ENCODE data around the gene ZNF521.

The ZNF521 gene

DNA sequence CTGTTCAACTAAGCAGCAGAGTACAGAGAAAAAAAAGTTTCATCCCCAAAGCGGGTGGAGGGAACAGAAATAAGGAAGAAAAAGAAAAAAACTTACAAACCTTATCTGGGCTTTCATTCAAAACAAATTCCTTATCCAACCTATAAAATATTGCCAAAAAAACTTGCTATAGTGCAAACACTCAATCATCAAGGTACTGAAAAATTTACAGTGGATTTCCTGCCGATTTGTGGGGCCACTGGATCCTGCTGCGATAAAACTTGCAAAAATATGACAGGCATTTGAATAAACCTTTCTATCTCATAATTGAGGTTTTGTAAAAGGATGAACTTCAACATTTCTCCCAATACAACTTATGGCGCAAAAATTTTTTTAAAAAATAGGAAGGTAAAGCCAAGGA lies 77.0 kb downstream of the ZNF521 start:
- TF ChIP-seq SIN3A (IDR thresholded peaks at IDR 0.05; ENCODE audit: borderline replicate concordance, insufficient read depth, low read length) (no peak), POLR2AphosphoS5 (IDR thresholded peaks at IDR 0.05; ENCODE audit: low read depth, low read length) (no peak), REST (IDR thresholded peaks at IDR 0.05; ENCODE audit: insufficient read depth in 1 of 2, low read depth in 2 of 2, low read length in 2 of 2) (no peak), TAF1 (IDR thresholded peaks at IDR 0.05; ENCODE audit: borderline replicate concordance, insufficient read depth, low read length) (no peak), FOXP2 (optimal IDR thresholded peaks at IDR 0.05; ENCODE audit: borderline replicate concordance, extremely low read depth, extremely low read length, insufficient read depth) (no peak)

DNA sequence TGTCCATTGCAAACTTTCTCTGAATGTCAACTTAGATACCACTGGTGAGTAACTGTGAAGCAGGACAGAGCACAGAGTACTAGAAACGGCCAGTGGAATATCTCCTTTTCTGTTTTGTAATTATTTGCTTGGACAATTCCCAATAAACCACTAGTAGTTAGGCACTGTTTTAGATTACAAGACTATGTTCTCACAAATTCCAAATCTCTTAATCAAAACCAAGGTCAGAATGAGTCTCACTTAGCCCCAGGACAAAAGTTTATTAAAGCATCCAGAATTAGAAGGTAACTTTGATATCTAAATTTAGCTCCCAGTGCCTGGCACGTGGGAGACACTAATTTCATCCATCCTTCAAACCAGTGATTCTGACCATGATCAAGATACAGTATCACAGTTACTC lies 89.0 kb downstream of the ZNF521 start:
- TF ChIP-seq SIN3A (IDR thresholded peaks at IDR 0.05; ENCODE audit: borderline replicate concordance, insufficient read depth, low read length) (no peak), TAF1 (IDR thresholded peaks at IDR 0.05; ENCODE audit: borderline replicate concordance, insufficient read depth, low read length) (no peak), FOXP2 (optimal IDR thresholded peaks at IDR 0.05; ENCODE audit: borderline replicate concordance, extremely low read depth, extremely low read length, insufficient read depth) (no peak), POLR2AphosphoS5 (IDR thresholded peaks at IDR 0.05; ENCODE audit: low read depth, low read length) (no peak), REST (IDR thresholded peaks at IDR 0.05; ENCODE audit: insufficient read depth in 1 of 2, low read depth in 2 of 2, low read length in 2 of 2) (no peak)

DNA sequence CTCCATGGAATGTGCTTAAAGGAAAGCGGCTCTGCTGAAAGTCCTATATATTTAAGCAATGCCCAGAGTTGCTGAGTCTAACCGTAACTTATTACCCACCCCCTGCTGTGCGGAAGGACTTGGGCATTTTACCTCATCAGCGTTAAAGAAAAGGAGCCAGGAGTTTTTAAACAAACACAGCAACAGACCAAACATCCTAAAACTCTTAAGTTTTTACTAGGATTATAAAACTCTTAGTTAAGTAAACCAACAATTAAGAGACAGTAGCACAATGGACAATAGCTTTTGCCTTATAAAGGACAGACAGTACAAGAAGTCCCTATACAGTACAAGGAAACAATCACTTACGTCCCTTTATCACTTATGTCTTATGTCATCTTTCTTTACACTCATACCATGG lies 90.2 kb downstream of the ZNF521 start:
- no peak for TF ChIP-seq SIN3A (IDR thresholded peaks at IDR 0.05; ENCODE audit: borderline replicate concordance, insufficient read depth, low read length)
- TF ChIP-seq REST (IDR thresholded peaks at IDR 0.05; ENCODE audit: insufficient read depth in 1 of 2, low read depth in 2 of 2, low read length in 2 of 2), result no peak
- no peak for TF ChIP-seq FOXP2 (optimal IDR thresholded peaks at IDR 0.05; ENCODE audit: borderline replicate concordance, extremely low read depth, extremely low read length, insufficient read depth)
- no peak for TF ChIP-seq POLR2AphosphoS5 (IDR thresholded peaks at IDR 0.05; ENCODE audit: low read depth, low read length)
- no peak for TF ChIP-seq TAF1 (IDR thresholded peaks at IDR 0.05; ENCODE audit: borderline replicate concordance, insufficient read depth, low read length)

GRCh38 chr18:25256439-25256838 lies 95.5 kb downstream of the ZNF521 start:
- no peak for TF ChIP-seq POLR2AphosphoS5 (IDR thresholded peaks at IDR 0.05; ENCODE audit: low read depth, low read length)
- no peak for TF ChIP-seq TAF1 (IDR thresholded peaks at IDR 0.05; ENCODE audit: borderline replicate concordance, insufficient read depth, low read length)
- no peak for TF ChIP-seq REST (IDR thresholded peaks at IDR 0.05; ENCODE audit: insufficient read depth in 1 of 2, low read depth in 2 of 2, low read length in 2 of 2)
- no peak for TF ChIP-seq SIN3A (IDR thresholded peaks at IDR 0.05; ENCODE audit: borderline replicate concordance, insufficient read depth, low read length)
- TF ChIP-seq FOXP2 (optimal IDR thresholded peaks at IDR 0.05; ENCODE audit: borderline replicate concordance, extremely low read depth, extremely low read length, insufficient read depth), result no peak

DNA sequence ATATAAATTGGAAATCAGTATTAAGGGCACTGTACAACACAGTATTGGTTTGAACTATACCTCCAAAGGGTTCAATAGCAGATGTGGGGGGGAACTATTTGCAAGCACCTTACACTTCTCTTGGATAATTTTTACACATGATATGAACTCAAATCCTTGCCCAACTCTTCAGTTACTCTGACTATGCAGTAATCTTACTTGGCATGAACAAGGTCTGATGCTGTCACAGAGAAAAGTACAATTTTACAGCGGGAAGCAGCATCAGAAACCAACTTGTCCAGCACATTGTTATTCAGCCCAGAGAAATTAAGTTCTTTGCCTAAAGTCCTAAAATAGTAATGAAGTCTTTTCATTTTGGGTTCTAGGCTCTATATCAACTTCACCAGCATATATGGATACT lies 98.2 kb downstream of the ZNF521 start:
- TF ChIP-seq SIN3A (IDR thresholded peaks at IDR 0.05; ENCODE audit: borderline replicate concordance, insufficient read depth, low read length) (no peak), POLR2AphosphoS5 (IDR thresholded peaks at IDR 0.05; ENCODE audit: low read depth, low read length) (no peak)

Measured in PFSK-1 (cell line).